AG10803 (cell line): Measurements from ENCODE around the gene ZNF609.

Experiments used
- DNase-seq: peaks from one replicate; pipeline ENCODE4 v3.0.0; 2010; ENCODE audit warnings: low read depth
- H3K4me3 ChIP-seq: 2 replicates; pipeline ENCODE4 v1.5.1; 2011; ENCODE audit warnings: mild to moderate bottlenecking, low read length, control low read depth
- CTCF ChIP-seq: conservative IDR thresholded peaks from 2 replicates; pipeline ENCODE4 v1.5.1; 2011; ENCODE audit warnings: mild to moderate bottlenecking, low read length, control low read depth, inconsistent platforms

ZNF609 gene

GRCh38 chr15:64706011-64706911 lies 245.9 kb downstream of the ZNF609 start:
- H3K4me3 ChIP-seq: no peak overlapping the region
- no peak for DNase-seq
- TF ChIP-seq CTCF: no peak

GRCh38 chr15:64710676-64711428 lies 250.5 kb downstream of the ZNF609 start:
- no peak for TF ChIP-seq CTCF
- no peak overlapping the region for H3K4me3 ChIP-seq
- DNase-seq: no peak

DNA sequence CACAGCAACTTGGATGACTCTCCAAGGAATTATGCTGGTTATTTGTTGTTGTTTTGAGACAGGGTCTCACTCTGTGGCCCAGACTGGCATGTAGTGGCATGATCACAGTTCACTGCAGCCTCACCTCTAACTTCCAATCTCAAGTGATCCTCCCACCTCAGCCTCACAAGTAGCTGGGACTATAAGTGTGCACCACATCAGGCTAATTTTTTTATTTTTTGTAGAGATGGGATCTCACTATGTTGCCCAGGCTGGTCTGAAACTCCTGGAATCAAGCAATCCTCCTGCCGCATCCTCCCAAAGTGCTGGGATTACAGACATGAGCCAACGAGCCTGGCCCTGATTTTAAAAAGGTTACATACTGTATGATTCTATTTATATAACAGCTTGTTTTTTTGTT lies 252.0 kb downstream of the ZNF609 start:
- DNase-seq: no peak
- TF ChIP-seq CTCF: no peak
- H3K4me3 ChIP-seq: no peak overlapping the region

DNA sequence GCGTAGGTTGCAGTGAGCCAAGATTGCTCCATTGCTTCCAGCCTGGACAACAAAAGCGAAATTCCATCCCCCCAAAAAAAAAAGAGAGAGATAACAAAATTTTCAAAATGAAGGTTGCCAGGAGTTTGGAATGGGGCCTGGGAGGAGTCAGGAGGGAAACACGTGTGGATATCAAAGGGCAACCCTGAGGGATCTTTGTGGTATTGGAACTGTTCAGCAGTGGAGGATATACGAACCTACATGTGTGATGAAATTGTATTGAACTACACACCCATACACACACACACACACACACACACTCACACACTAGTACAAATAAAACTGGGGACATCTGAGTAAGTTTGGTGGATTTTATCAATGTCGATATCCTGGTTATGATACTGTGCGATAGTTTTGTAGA lies 253.2 kb downstream of the ZNF609 start:
- no peak overlapping the region for H3K4me3 ChIP-seq
- no peak for DNase-seq
- no peak for TF ChIP-seq CTCF

DNA sequence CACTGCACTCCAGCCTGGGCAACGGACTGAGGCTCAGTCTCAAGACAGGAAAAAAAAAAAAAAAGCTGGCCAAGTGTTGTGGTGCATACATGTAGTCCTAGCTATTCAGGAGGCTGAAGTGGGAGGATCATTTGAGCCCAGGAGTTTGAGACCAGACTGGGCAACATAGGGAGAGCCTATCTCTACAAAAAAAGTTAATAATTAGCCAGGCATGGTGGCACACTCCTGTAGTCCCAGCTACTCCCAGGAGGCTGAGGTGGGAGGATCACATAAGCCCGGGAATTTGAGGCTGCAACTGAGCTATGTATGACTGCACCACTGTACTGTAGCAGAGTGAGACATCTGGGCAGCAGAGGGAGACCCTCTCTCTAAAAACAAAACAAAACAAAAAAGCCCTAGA lies 256.1 kb downstream of the ZNF609 start:
- DNase-seq: no peak
- TF ChIP-seq CTCF: no peak
- no peak overlapping the region for H3K4me3 ChIP-seq

- TF ChIP-seq CTCF: no peak
- no peak for DNase-seq
- no peak overlapping the region for H3K4me3 ChIP-seq
Measured at GRCh38 chr15:64717130-64717529, 256.8 kb downstream of the ZNF609 start.
